Neural progenitor cell (in vitro differentiated cells): ENCODE measurements around the gene MLX. TPM values are rescaled to one million over a fixed set of nuclear protein-coding genes. Genes with fewer than 3 reads are reported as not detected.
A peak's percentile ranks its signal among the peaks of the same experiment; 100 is the strongest.

Experiments
- DNase-seq: peaks from one replicate; pipeline ENCODE4 v3.0.0-alpha.2; 2016; ENCODE audit warnings: low spot score
- H2AFZ ChIP-seq: fragments of 200-600 bp; sonication (generic); replicated peaks from 2 replicates; pipeline ENCODE4 v1.6.1; 2016; ENCODE audit warnings: antibody characterized with exemption
- H3F3A ChIP-seq: fragments of 200-600 bp; sonication (generic); 2 replicates; pipeline ENCODE4 v1.6.1; 2016; ENCODE audit warnings: antibody characterized with exemption, low read depth
- H3K27ac ChIP-seq: fragments of 200-600 bp; sonication (generic); 2 replicates; pipeline ENCODE4 v1.5.1; 2016; ENCODE audit warnings: mild to moderate bottlenecking
- H3K27me3 ChIP-seq: fragments of 200-600 bp; sonication (generic); 2 replicates; pipeline ENCODE4 v1.6.1; 2016; ENCODE audit warnings: mild to moderate bottlenecking, moderate library complexity
- H3K36me3 ChIP-seq: fragments of 200-600 bp; sonication (generic); 2 replicates; pipeline ENCODE4 v1.5.1; 2016
- H3K4me1 ChIP-seq: fragments of 200-600 bp; sonication (generic); 2 replicates; pipeline ENCODE4 v1.6.1; 2016; ENCODE audit warnings: mixed run types
- H3K4me2 ChIP-seq: fragments of 200-600 bp; sonication (generic); 2 replicates; pipeline ENCODE4 v1.6.1; 2016
- H3K4me3 ChIP-seq: fragments of 200-600 bp; sonication (generic); 2 replicates; pipeline ENCODE4 v1.5.1; 2016
- H3K79me2 ChIP-seq: fragments of 200-600 bp; sonication (generic); 2 replicates; pipeline ENCODE4 v1.6.1; 2016; ENCODE audit warnings: low read depth
- H3K9ac ChIP-seq: fragments of 200-600 bp; sonication (generic); 2 replicates; pipeline ENCODE4 v1.6.1; 2016
- H3K9me3 ChIP-seq: fragments of 200-600 bp; sonication (generic); 2 replicates; pipeline ENCODE4 v1.5.1; 2016; ENCODE audit warnings: low read depth
- H4K20me1 ChIP-seq: fragments of 200-600 bp; sonication (generic); 2 replicates; pipeline ENCODE4 v1.6.1; 2016; ENCODE audit warnings: low read depth
- H3K27ac Mint-ChIP-seq: 3 replicates; pipeline ENCODE4 v1.8.0; 2021; ENCODE audit warnings: mixed read lengths
- H3K27me3 Mint-ChIP-seq: 2 replicates; pipeline ENCODE4 v1.8.0; 2022; ENCODE audit warnings: low read depth, mild to moderate bottlenecking, inconsistent platforms, moderate library complexity, mixed read lengths; ENCODE audit not compliant: insufficient read depth
- H3K36me3 Mint-ChIP-seq: 3 replicates; pipeline ENCODE4 v1.8.0; 2021; ENCODE audit warnings: mixed read lengths
- H3K4me1 Mint-ChIP-seq: 3 replicates; pipeline ENCODE4 v1.8.0; 2021; ENCODE audit warnings: mixed read lengths
- H3K4me3 Mint-ChIP-seq: 3 replicates; pipeline ENCODE4 v1.8.0; 2021; ENCODE audit warnings: mild to moderate bottlenecking, moderate library complexity, mixed read lengths
- H3K9me3 Mint-ChIP-seq: 3 replicates; pipeline ENCODE4 v1.8.0; 2020; ENCODE audit warnings: mixed read lengths
- CTCF ChIP-seq: fragments of 200-600 bp; sonication (generic); IDR thresholded peaks from 2 replicates; pipeline ENCODE4 v1.5.1; 2017; ENCODE audit warnings: antibody characterized with exemption, mild to moderate bottlenecking
- EZH2 ChIP-seq: fragments of 200-600 bp; sonication (generic); IDR thresholded peaks from 2 replicates; pipeline ENCODE4 v1.6.1; 2017; ENCODE audit warnings: antibody characterized with exemption, mild to moderate bottlenecking, moderate library complexity
- EZH2phosphoT487 ChIP-seq: fragments of 200-600 bp; sonication (generic); IDR thresholded peaks from 2 replicates; pipeline ENCODE4 v1.6.1; 2017; ENCODE audit warnings: antibody characterized with exemption
- total RNA-seq: library from RNA; depleted of rRNA; stranded (reverse); fragments of >200 nt; gene quantifications from 2 replicates; pipeline ENCODE4 v1.2.3, GENCODE V29; 2015; ENCODE audit warnings: low replicate concordance

MLX gene
- total RNA-seq, 1 donor from 2014 or later = 15.8 TPM

GRCh38 chr17:42586514-42587230 lies 19.8 kb downstream of the MLX start:
- Histone ChIP-seq H3F3A (no peaks in the 10 kb centered on the region), H3K9me3 (no peaks in the 10 kb centered on the region), H3K79me2 (no peaks in the 10 kb centered on the region), H3K4me2 (no peak overlapping the region), H3K9ac (no peak overlapping the region), H3K27ac (no peak overlapping the region), H2AFZ (no peak overlapping the region), H3K4me1 (no peaks in the 10 kb centered on the region), H4K20me1 (no peaks in the 10 kb centered on the region), H3K36me3 (peaks cover 2% of the 10 kb centered on the region), H3K4me3 (no peak overlapping the region), H3K27me3 (no peaks in the 10 kb centered on the region)
- Mint-ChIP-seq H3K27ac (no peak overlapping the region), H3K27me3 (no peaks in the 10 kb centered on the region), H3K4me1 (no peaks in the 10 kb centered on the region), H3K9me3 (no peaks in the 10 kb centered on the region), H3K4me3 (peak overlapping the region; percentile 46), H3K36me3 (peaks cover 23% of the 10 kb centered on the region)
- no peak for TF ChIP-seq EZH2phosphoT487
- no peak for TF ChIP-seq EZH2
- TF ChIP-seq CTCF = no peak
- DNase-seq = no peak

- H3K9me3 Mint-ChIP-seq = no peaks in the 10 kb centered on the region
- no peaks in the 10 kb centered on the region for H3K4me1 Mint-ChIP-seq
- Histone ChIP-seq H3F3A (no peaks in the 10 kb centered on the region), H3K9ac (no peak overlapping the region), H3K4me2 (no peak overlapping the region), H3K27ac (no peak overlapping the region), H3K4me3 (no peak overlapping the region), H2AFZ (no peak overlapping the region), H3K79me2 (peaks cover 6% of the 10 kb centered on the region), H3K9me3 (no peaks in the 10 kb centered on the region), H3K4me1 (no peaks in the 10 kb centered on the region), H3K36me3 (peaks cover 2% of the 10 kb centered on the region), H3K27me3 (no peaks in the 10 kb centered on the region), H4K20me1 (no peaks in the 10 kb centered on the region)
- H3K27me3 Mint-ChIP-seq = no peaks in the 10 kb centered on the region
- no peak for DNase-seq
- H3K27ac Mint-ChIP-seq = no peak overlapping the region
- TF ChIP-seq CTCF (no peak), EZH2 (no peak), EZH2phosphoT487 (no peak)
- peaks cover 10% of the 10 kb centered on the region for H3K36me3 Mint-ChIP-seq
- H3K4me3 Mint-ChIP-seq = no peak overlapping the region
These were observed 24.0 kb downstream of the MLX start for GRCh38 chr17:42590886-42591285.

- peaks cover 6% of the 10 kb centered on the region for H3K79me2 ChIP-seq
- H3K4me1 Mint-ChIP-seq = no peaks in the 10 kb centered on the region
- no peaks in the 10 kb centered on the region for H3K27me3 Mint-ChIP-seq
- no peak overlapping the region for H3K4me2 ChIP-seq
- no peaks in the 10 kb centered on the region for H3F3A ChIP-seq
- TF ChIP-seq EZH2phosphoT487 = no peak
- TF ChIP-seq CTCF = no peak
- TF ChIP-seq EZH2 = no peak
- no peak overlapping the region for H3K4me3 Mint-ChIP-seq
- H3K4me3 ChIP-seq = no peak overlapping the region
- H3K4me1 ChIP-seq = no peaks in the 10 kb centered on the region
- peaks cover 10% of the 10 kb centered on the region for H3K36me3 Mint-ChIP-seq
- no peak for DNase-seq
- peaks cover 2% of the 10 kb centered on the region for H3K36me3 ChIP-seq
- no peaks in the 10 kb centered on the region for H4K20me1 ChIP-seq
- no peaks in the 10 kb centered on the region for H3K9me3 Mint-ChIP-seq
- H3K9me3 ChIP-seq = no peaks in the 10 kb centered on the region
- no peak overlapping the region for H3K9ac ChIP-seq
- H2AFZ ChIP-seq = no peak overlapping the region
- no peak overlapping the region for H3K27ac Mint-ChIP-seq
- no peak overlapping the region for H3K27ac ChIP-seq
- no peaks in the 10 kb centered on the region for H3K27me3 ChIP-seq
These were observed 24.5 kb downstream of the MLX start for GRCh38 chr17:42591411-42591810.
